VCaP (cell line): ENCODE results near the gene SESN3.
A peak's percentile ranks its signal among the peaks of the same experiment; 100 is the strongest.

Experiments
- H3K27ac ChIP-seq: fragments of 450-650 bp; 2 replicates; pipeline ENCODE4 v1.5.1; 2017
- CTCF ChIP-seq: fragments of 450-650 bp; conservative IDR thresholded peaks from 2 replicates; pipeline ENCODE4 v1.5.1; 2017; ENCODE audit warnings: mild to moderate bottlenecking, moderate library complexity

SESN3 gene

GRCh38 chr11:95241681-95242081, 10.7 kb upstream of the SESN3 start:
- TF ChIP-seq CTCF: no peak
- no peak overlapping the region for H3K27ac ChIP-seq

GRCh38 chr11:95239871-95240649, 9.1 kb upstream of the SESN3 start:
- no peak overlapping the region for H3K27ac ChIP-seq
- TF ChIP-seq CTCF: no peak

- no peak for TF ChIP-seq CTCF
- peak overlapping the region; percentile 97 for H3K27ac ChIP-seq
Observed at GRCh38 chr11:95232666-95233065, 1.7 kb upstream of the SESN3 start.

- peak overlapping the region; percentile 97 for H3K27ac ChIP-seq
- no peak for TF ChIP-seq CTCF
Observed at GRCh38 chr11:95231881-95232605, 1.0 kb upstream of the SESN3 start.

GRCh38 chr11:95230810-95231126, 234 bp downstream of the SESN3 start:
- peak overlapping the region; percentile 97 for H3K27ac ChIP-seq

GRCh38 chr11:95229993-95230809, 801 bp downstream of the SESN3 start:
- peak overlapping the region; percentile 97 for H3K27ac ChIP-seq
- TF ChIP-seq CTCF: no peak

More at GRCh38 chr11:95230810-95231126, 234 bp downstream of the SESN3 start:
- no peak for TF ChIP-seq CTCF
